GM23338 (cell line): Measurements from ENCODE around the gene DMAC1. TPM values are rescaled to one million over a fixed set of nuclear protein-coding genes. Genes with fewer than 3 reads are reported as not detected.
A peak's percentile ranks its signal among the peaks of the same experiment; 100 is the strongest.

Source experiments
- ATAC-seq: fragments of 200-7000 bp; cut with Tn5 transposase; 3 replicates; pipeline ENCODE4 v1.9.1; 2020
- DNase-seq: peaks from one replicate; pipeline ENCODE4 v3.0.0-alpha.2; 2015; ENCODE audit warnings: low spot score
- H2AFZ ChIP-seq: fragments of 200-600 bp; sonication (generic); 2 replicates; pipeline ENCODE4 v1.8.0; 2016; ENCODE audit warnings: antibody characterized with exemption, mild to moderate bottlenecking, moderate library complexity
- H3F3A ChIP-seq: fragments of 200-600 bp; sonication (generic); replicated peaks from 2 replicates; pipeline ENCODE4 v1.8.0; 2017; ENCODE audit warnings: antibody characterized with exemption, mixed run types, low read depth
- H3K27ac ChIP-seq: fragments of 200-600 bp; sonication (generic); 2 replicates; pipeline ENCODE4 v1.6.1; 2016; ENCODE audit warnings: low read depth
- H3K27me3 ChIP-seq: fragments of 200-600 bp; sonication (generic); 2 replicates; pipeline ENCODE4 v1.8.0; 2016; ENCODE audit warnings: mild to moderate bottlenecking, mixed run types, moderate library complexity; ENCODE audit not compliant: insufficient read depth
- H3K36me3 ChIP-seq: fragments of 200-600 bp; sonication (generic); 2 replicates; pipeline ENCODE4 v1.8.0; 2016; ENCODE audit warnings: mild to moderate bottlenecking; ENCODE audit not compliant: insufficient read depth
- H3K4me1 ChIP-seq: fragments of 200-600 bp; sonication (generic); 2 replicates; pipeline ENCODE4 v1.8.0; 2016; ENCODE audit warnings: mild to moderate bottlenecking, moderate library complexity; ENCODE audit not compliant: insufficient read depth
- H3K4me2 ChIP-seq: fragments of 200-600 bp; sonication (generic); 2 replicates; pipeline ENCODE4 v1.7.1; 2017; ENCODE audit warnings: mixed run types
- H3K4me3 ChIP-seq: fragments of 200-600 bp; sonication (generic); 2 replicates; pipeline ENCODE4 v1.6.1; 2016; ENCODE audit warnings: mixed run types
- H3K79me2 ChIP-seq: fragments of 200-600 bp; sonication (generic); replicated peaks from 2 replicates; pipeline ENCODE4 v1.8.0; 2017; ENCODE audit warnings: mild to moderate bottlenecking; ENCODE audit not compliant: insufficient read depth
- H3K9me2 ChIP-seq: fragments of 200-600 bp; sonication (generic); 2 replicates; pipeline ENCODE4 v1.8.0; 2017; ENCODE audit not compliant: insufficient read depth
- H4K20me1 ChIP-seq: fragments of 200-600 bp; sonication (generic); replicated peaks from 2 replicates; pipeline ENCODE4 v1.8.0; 2017; ENCODE audit warnings: mild to moderate bottlenecking; ENCODE audit not compliant: insufficient read depth
- H3K27ac Mint-ChIP-seq: 2 replicates; pipeline ENCODE4 v1.8.0; 2020; ENCODE audit warnings: inconsistent platforms, mild to moderate bottlenecking, moderate library complexity, mixed read lengths
- H3K27me3 Mint-ChIP-seq: 3 replicates; pipeline ENCODE4 v1.8.0; 2022; ENCODE audit warnings: low read depth, mild to moderate bottlenecking, moderate library complexity, mixed read lengths, inconsistent platforms; ENCODE audit not compliant: insufficient read depth, poor library complexity
- H3K36me3 Mint-ChIP-seq: 3 replicates; pipeline ENCODE4 v1.8.0; 2021; ENCODE audit warnings: low read depth, mild to moderate bottlenecking, inconsistent platforms, moderate library complexity, mixed read lengths
- H3K4me1 Mint-ChIP-seq: 3 replicates; pipeline ENCODE4 v1.8.0; 2020; ENCODE audit warnings: mild to moderate bottlenecking, inconsistent platforms, mixed read lengths
- H3K4me3 Mint-ChIP-seq: 3 replicates; pipeline ENCODE4 v1.8.0; 2021; ENCODE audit warnings: moderate library complexity, mild to moderate bottlenecking, inconsistent platforms, mixed read lengths
- H3K9me3 Mint-ChIP-seq: 3 replicates; pipeline ENCODE4 v1.8.0; 2020; ENCODE audit warnings: moderate library complexity, mild to moderate bottlenecking, inconsistent platforms, mixed read lengths
- CREB1 ChIP-seq: fragments of 250-450 bp; sonication (Bioruptor Pico); IDR thresholded peaks from 2 replicates; pipeline ENCODE4 v1.5.0; 2020; ENCODE audit warnings: low read depth, mild to moderate bottlenecking, moderate library complexity
- EZH2 ChIP-seq: fragments of 200-600 bp; sonication (generic); IDR thresholded peaks from one replicate; pipeline ENCODE4 v1.8.0; 2017; ENCODE audit warnings: antibody characterized with exemption, mild to moderate bottlenecking, low read depth; ENCODE audit not compliant: unreplicated experiment
- EZH2phosphoT487 ChIP-seq: fragments of 200-600 bp; sonication (generic); IDR thresholded peaks from one replicate; pipeline ENCODE4 v1.8.1; 2018; ENCODE audit warnings: antibody characterized with exemption; ENCODE audit not compliant: unreplicated experiment
- JUNB ChIP-seq: IDR thresholded peaks from one replicate; pipeline ENCODE4 v1.6.1; 2016; ENCODE audit warnings: antibody characterized with exemption; ENCODE audit not compliant: unreplicated experiment
- NANOG ChIP-seq: IDR thresholded peaks from 2 replicates; pipeline ENCODE4 v1.6.1; 2016; ENCODE audit warnings: antibody characterized with exemption, borderline replicate concordance
- POLR2AphosphoS5 ChIP-seq: IDR thresholded peaks from 2 replicates; pipeline ENCODE4 v1.6.1; 2016; ENCODE audit warnings: antibody characterized with exemption, low read depth
- REST ChIP-seq: IDR thresholded peaks from one replicate; pipeline ENCODE4 v1.6.1; 2018; ENCODE audit warnings: antibody characterized with exemption; ENCODE audit not compliant: unreplicated experiment
- STAT1 ChIP-seq: IDR thresholded peaks from one replicate; pipeline ENCODE4 v1.6.1; 2016; ENCODE audit warnings: antibody characterized with exemption; ENCODE audit not compliant: unreplicated experiment
- ZNF114 ChIP-seq: fragments of 250-450 bp; sonication (Bioruptor Pico); IDR thresholded peaks from 2 replicates; pipeline ENCODE4 v1.5.0; 2020; ENCODE audit warnings: mild to moderate bottlenecking, moderate library complexity
- ZNF331 ChIP-seq: fragments of 250-450 bp; sonication (Bioruptor Pico); IDR thresholded peaks from 2 replicates; pipeline ENCODE4 v1.5.0; 2020; ENCODE audit warnings: low read depth, mild to moderate bottlenecking, moderate library complexity
- ZNF462 ChIP-seq: fragments of 250-450 bp; sonication (Bioruptor Pico); IDR thresholded peaks from 2 replicates; pipeline ENCODE4 v1.5.0; 2020; ENCODE audit warnings: mild to moderate bottlenecking, moderate library complexity
- long read RNA-seq: library from polyadenylated mRNA; unstranded; transcript quantifications from one replicate; pipeline ENCODE4 v2.0.0, GENCODE V29; 2020; ENCODE audit not compliant: unreplicated experiment
- polyA plus RNA-seq: library from polyadenylated mRNA; unstranded; fragments of >200 nt; fragmentation: Nextera tagmentation; extraction: Ambion mirVana; gene quantifications from 2 replicates; pipeline ENCODE4 v1.2.1, GENCODE V29; 2016
- total RNA-seq: library from RNA; depleted of rRNA; stranded (reverse); fragments of >200 nt; shearing (Covaris generic); gene quantifications from 2 replicates; pipeline ENCODE4 v1.2.3, GENCODE V29; 2014; rRNA removed
- TF ChIP-seq, protein P1 (sequence below): IDR thresholded peaks from 2 replicates; pipeline ENCODE4 v1.6.1; 2016; ENCODE audit warnings: antibody characterized with exemption
- TF ChIP-seq, protein P2 (sequence below), 2 experiments: fragments of 200-600 bp in 1 of 2; sonication (generic) in 1 of 2; conservative IDR thresholded peaks; 2 replicates each; pipeline versions ENCODE4 v1.5.1 to v1.6.1; 2016 to 2017; ENCODE audit warnings: antibody characterized with exemption in 2 of 2, low read depth in 2 of 2, mild to moderate bottlenecking in 2 of 2, moderate library complexity in 1 of 2

Gene DMAC1
- total RNA-seq: 24.6 and 26.3 TPM in 2 replicates
- 116 and 125 TPM in 2 replicates for polyA plus RNA-seq
- long read RNA-seq, transcript DMAC1-201 (2 exons, 2,755 nt): major isoform, 84 of 93 reads
- long read RNA-seq, partial matches to known transcripts: 0 of 93 reads
- long read RNA-seq, other reads (novel, unspliced or antisense): 9 of 93 reads

DNA sequence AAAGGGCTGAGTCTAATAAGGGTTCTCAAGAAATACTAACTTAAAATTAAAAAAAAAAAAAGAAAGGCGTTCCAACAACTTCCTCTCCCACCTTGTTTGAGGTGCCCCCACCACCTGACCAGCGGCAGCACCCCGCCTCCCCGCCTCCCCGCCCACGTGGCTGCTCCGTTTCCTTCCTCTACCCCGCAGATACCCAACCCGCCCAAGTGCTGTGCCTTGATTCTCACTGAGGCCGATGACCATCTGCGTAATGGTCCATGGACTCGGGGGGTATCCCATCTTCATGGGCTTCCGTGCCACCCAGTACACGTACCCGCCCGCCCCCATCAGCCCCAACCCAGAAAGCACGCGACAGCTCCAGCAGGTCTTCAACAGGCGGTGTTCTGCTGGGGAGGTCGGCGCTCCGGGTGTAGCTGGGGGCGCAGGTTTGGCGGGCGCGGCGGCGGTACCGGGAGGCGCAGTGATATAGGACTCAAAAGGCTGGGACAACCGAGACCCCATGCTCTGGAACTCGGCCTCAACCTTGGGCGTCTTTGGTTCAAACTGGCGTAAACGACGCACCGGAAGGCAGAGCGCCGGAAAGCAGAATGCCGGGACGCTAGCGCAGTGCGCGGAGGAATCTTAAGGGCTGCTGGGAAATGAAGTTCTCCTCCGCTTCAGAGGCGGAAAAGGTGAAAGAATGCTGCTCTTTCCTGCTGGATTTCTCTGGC, at the start of gene DMAC1:
Gene DMAC1 (minus strand): TSS at position 545 of the 710 bp plus-strand sequence. CDS start 44 bp downstream, at position 501.
- Histone ChIP-seq H3K4me2 (peak within 1 kb of the TSS; percentile 73), H3K4me3 (peak within 1 kb of the TSS; percentile 83), H3K27ac (peak within 1 kb of the TSS; percentile 78), H3K4me1 (peaks cover 5% of the 10 kb centered on the region; the same call in 1 of the 2 replicates), H3K27me3 (no peaks in the 10 kb centered on the region), H3K9me2 (no peaks in the 10 kb centered on the region), H2AFZ (peak within 1 kb of the TSS; percentile 88), H3K36me3 (peaks cover 24% of the 10 kb centered on the region; the same call in 1 of the 2 replicates), H3F3A (no peaks in the 10 kb centered on the region), H4K20me1 (no peaks in the 10 kb centered on the region), H3K79me2 (peaks cover 18% of the 10 kb centered on the region)
- peaks cover 3% of the 10 kb centered on the region for H3K27me3 Mint-ChIP-seq
- TF ChIP-seq JUNB: no peak
- TF ChIP-seq, protein P1, sequence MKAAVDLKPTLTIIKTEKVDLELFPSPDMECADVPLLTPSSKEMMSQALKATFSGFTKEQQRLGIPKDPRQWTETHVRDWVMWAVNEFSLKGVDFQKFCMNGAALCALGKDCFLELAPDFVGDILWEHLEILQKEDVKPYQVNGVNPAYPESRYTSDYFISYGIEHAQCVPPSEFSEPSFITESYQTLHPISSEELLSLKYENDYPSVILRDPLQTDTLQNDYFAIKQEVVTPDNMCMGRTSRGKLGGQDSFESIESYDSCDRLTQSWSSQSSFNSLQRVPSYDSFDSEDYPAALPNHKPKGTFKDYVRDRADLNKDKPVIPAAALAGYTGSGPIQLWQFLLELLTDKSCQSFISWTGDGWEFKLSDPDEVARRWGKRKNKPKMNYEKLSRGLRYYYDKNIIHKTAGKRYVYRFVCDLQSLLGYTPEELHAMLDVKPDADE: peak; percentile 93
- TF ChIP-seq, protein P2, sequence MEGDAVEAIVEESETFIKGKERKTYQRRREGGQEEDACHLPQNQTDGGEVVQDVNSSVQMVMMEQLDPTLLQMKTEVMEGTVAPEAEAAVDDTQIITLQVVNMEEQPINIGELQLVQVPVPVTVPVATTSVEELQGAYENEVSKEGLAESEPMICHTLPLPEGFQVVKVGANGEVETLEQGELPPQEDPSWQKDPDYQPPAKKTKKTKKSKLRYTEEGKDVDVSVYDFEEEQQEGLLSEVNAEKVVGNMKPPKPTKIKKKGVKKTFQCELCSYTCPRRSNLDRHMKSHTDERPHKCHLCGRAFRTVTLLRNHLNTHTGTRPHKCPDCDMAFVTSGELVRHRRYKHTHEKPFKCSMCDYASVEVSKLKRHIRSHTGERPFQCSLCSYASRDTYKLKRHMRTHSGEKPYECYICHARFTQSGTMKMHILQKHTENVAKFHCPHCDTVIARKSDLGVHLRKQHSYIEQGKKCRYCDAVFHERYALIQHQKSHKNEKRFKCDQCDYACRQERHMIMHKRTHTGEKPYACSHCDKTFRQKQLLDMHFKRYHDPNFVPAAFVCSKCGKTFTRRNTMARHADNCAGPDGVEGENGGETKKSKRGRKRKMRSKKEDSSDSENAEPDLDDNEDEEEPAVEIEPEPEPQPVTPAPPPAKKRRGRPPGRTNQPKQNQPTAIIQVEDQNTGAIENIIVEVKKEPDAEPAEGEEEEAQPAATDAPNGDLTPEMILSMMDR (conservative IDR thresholded peaks at IDR 0.05; ENCODE audit: low read depth in 2 of 2): no peak
- TF ChIP-seq EZH2: no peak
- no peak for TF ChIP-seq NANOG
- no peak for TF ChIP-seq STAT1
- TF ChIP-seq ZNF462 (CRISPR knock-in tag): no peak
- TF ChIP-seq ZNF331 (CRISPR knock-in tag): no peak
- peak; percentile 89 for TF ChIP-seq POLR2AphosphoS5
- peak; percentile 77 for TF ChIP-seq CREB1 (CRISPR knock-in tag)
- TF ChIP-seq ZNF114: no peak
- no peak for TF ChIP-seq REST
- TF ChIP-seq EZH2phosphoT487: no peak
- H3K4me1 Mint-ChIP-seq: peaks cover 12% of the 10 kb centered on the region; the same call in 2 of the 3 replicates
- peaks cover 31% of the 10 kb centered on the region for H3K36me3 Mint-ChIP-seq
- H3K9me3 Mint-ChIP-seq: no peaks in the 10 kb centered on the region
- H3K27ac Mint-ChIP-seq: peak within 1 kb of the TSS; percentile 96
- ATAC-seq: peak; percentile 97
- peak within 1 kb of the TSS; percentile 97 for H3K4me3 Mint-ChIP-seq
- DNase-seq: peak; percentile 94
